Stimulated activated memory B cell treated with anti-CD40 and anti-IgM and Interleukin-4, amounts not matched to agents 10 μg/mL and 1 μg/mL and 100 μg/mL, for 72 hours (primary cell): ENCODE data around the gene GLIPR1L2.

Experiments used
- ATAC-seq: fragments of 150-1000 bp; cut with Tn5 transposase; 2 replicates; pipeline ENCODE4 v1.10.0; 2021
- H3K27ac Mint-ChIP-seq: one replicate; pipeline ENCODE4 v1.8.0; 2022; ENCODE audit warnings: mild to moderate bottlenecking, mixed read lengths
- H3K27me3 Mint-ChIP-seq: one replicate; pipeline ENCODE4 v1.8.0; 2022; ENCODE audit warnings: mixed read lengths
- H3K36me3 Mint-ChIP-seq: one replicate; pipeline ENCODE4 v1.8.0; 2022; ENCODE audit warnings: mixed read lengths
- H3K4me1 Mint-ChIP-seq: one replicate; pipeline ENCODE4 v1.8.0; 2022; ENCODE audit warnings: mixed read lengths
- H3K4me3 Mint-ChIP-seq: one replicate; pipeline ENCODE4 v1.8.0; 2022; ENCODE audit warnings: mild to moderate bottlenecking, moderate library complexity, mixed read lengths
- H3K9me3 Mint-ChIP-seq: one replicate; pipeline ENCODE4 v1.8.0; 2022; ENCODE audit warnings: mixed read lengths

Gene GLIPR1L2

GRCh38 chr12:75478116-75478794 is 87.4 kb downstream of the GLIPR1L2 start:
- Mint-ChIP-seq H3K27ac (peak overlapping the region; percentile 92), H3K4me3 (peak overlapping the region; percentile 16), H3K4me1 (peaks cover 66% of the 10 kb centered on the region), H3K27me3 (no peaks in the 10 kb centered on the region), H3K9me3 (no peaks in the 10 kb centered on the region), H3K36me3 (peaks cover 3% of the 10 kb centered on the region)
- peak; percentile 68 for ATAC-seq

GRCh38 chr12:75479963-75480461 is 89.1 kb downstream of the GLIPR1L2 start:
- ATAC-seq: peak; percentile 22
- peak overlapping the region; percentile 92 for H3K27ac Mint-ChIP-seq
- no peaks in the 10 kb centered on the region for H3K9me3 Mint-ChIP-seq
- H3K27me3 Mint-ChIP-seq: no peaks in the 10 kb centered on the region
- peak overlapping the region; percentile 93 for H3K4me3 Mint-ChIP-seq
- H3K36me3 Mint-ChIP-seq: peaks cover 6% of the 10 kb centered on the region
- peaks cover 82% of the 10 kb centered on the region for H3K4me1 Mint-ChIP-seq

GRCh38 chr12:75480469-75480949 is 89.6 kb downstream of the GLIPR1L2 start, which contains the start of gene GLIPR1:
Gene GLIPR1 (plus strand): TSS chr12:75480755. CDS start chr12:75480881, 126 bp downstream.
- peak within 1 kb of the TSS; percentile 92 for H3K27ac Mint-ChIP-seq
- no peaks in the 10 kb centered on the region for H3K27me3 Mint-ChIP-seq
- H3K4me3 Mint-ChIP-seq: peak within 1 kb of the TSS; percentile 93
- H3K4me1 Mint-ChIP-seq: peaks cover 82% of the 10 kb centered on the region
- no peaks in the 10 kb centered on the region for H3K9me3 Mint-ChIP-seq
- ATAC-seq: peak; percentile 94
- peaks cover 6% of the 10 kb centered on the region for H3K36me3 Mint-ChIP-seq

- Mint-ChIP-seq H3K36me3 (peaks cover 6% of the 10 kb centered on the region), H3K27me3 (no peaks in the 10 kb centered on the region), H3K4me1 (peaks cover 78% of the 10 kb centered on the region), H3K4me3 (peak overlapping the region; percentile 93), H3K27ac (peak overlapping the region; percentile 92), H3K9me3 (no peaks in the 10 kb centered on the region)
- peak; percentile 68 for ATAC-seq
Observed at GRCh38 chr12:75481013-75481705, 90.3 kb downstream of the GLIPR1L2 start.

- H3K36me3 Mint-ChIP-seq: peaks cover 6% of the 10 kb centered on the region
- peak overlapping the region; percentile 92 for H3K27ac Mint-ChIP-seq
- H3K27me3 Mint-ChIP-seq: no peaks in the 10 kb centered on the region
- H3K4me3 Mint-ChIP-seq: peak overlapping the region; percentile 93
- H3K4me1 Mint-ChIP-seq: peaks cover 75% of the 10 kb centered on the region
- H3K9me3 Mint-ChIP-seq: no peaks in the 10 kb centered on the region
- ATAC-seq: no peak
Observed at GRCh38 chr12:75481774-75482173, 90.9 kb downstream of the GLIPR1L2 start.
